ENCODE data around the gene CACNG3. TPM values are rescaled to one million over a fixed set of nuclear protein-coding genes. Genes with fewer than 3 reads are reported as not detected.

Gene CACNG3
- total and polyA plus RNA-seq, 2 of the 4 experiments (the other 2 are of a cell fraction): not detected

GRCh38 chr16:24232936-24233335 is 23.2 kb upstream of the CACNG3 start:
- DNase-seq (no peak), ATAC-seq (ENCODE audit: low read depth) (no peak)
- in situ Hi-C loops (cut with MboI; ENCODE audit: low sequenced_read_pairs): no loop called here
- TF ChIP-seq FOS (IDR thresholded peaks at IDR 0.05; ENCODE audit: low read depth, low read length) (no peak), CTCF (conservative IDR thresholded peaks at IDR 0.05; ENCODE audit: low read depth, low read length) (no peak), RAD21 (IDR thresholded peaks at IDR 0.05; ENCODE audit: low read length) (no peak), POLR2A (IDR thresholded peaks at IDR 0.05; ENCODE audit: low read depth, low read length) (no peak)
- TF ChIP-seq, protein P1, sequence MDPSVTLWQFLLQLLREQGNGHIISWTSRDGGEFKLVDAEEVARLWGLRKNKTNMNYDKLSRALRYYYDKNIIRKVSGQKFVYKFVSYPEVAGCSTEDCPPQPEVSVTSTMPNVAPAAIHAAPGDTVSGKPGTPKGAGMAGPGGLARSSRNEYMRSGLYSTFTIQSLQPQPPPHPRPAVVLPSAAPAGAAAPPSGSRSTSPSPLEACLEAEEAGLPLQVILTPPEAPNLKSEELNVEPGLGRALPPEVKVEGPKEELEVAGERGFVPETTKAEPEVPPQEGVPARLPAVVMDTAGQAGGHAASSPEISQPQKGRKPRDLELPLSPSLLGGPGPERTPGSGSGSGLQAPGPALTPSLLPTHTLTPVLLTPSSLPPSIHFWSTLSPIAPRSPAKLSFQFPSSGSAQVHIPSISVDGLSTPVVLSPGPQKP (IDR thresholded peaks at IDR 0.05; ENCODE audit: borderline replicate concordance, low read depth, low read length): no peak
- no CpG with 5 or more reads among the region's 2 CpGs for WGBS, 2 experiments (ENCODE audit: extremely low coverage in 2 of 2, insufficient read length in 1 of 2)
- Histone ChIP-seq H4K91ac (ENCODE audit: insufficient read depth, low read depth, low read length) (no peak overlapping the region), H3K4me2 (ENCODE audit: low read depth, low read length) (no peak overlapping the region), H3K79me1 (ENCODE audit: low read depth in 1 of 2, low read length in 2 of 2) (no peaks in the 10 kb centered on the region), H3K27me3 (ENCODE audit: control insufficient read depth, insufficient read depth, low read length) (no peaks in the 10 kb centered on the region), H2BK120ac (ENCODE audit: low read depth, low read length) (no peak overlapping the region), H3K9me3 (ENCODE audit: control insufficient read depth, insufficient read depth, low read length) (peaks cover 2% of the 10 kb centered on the region; the same call in 1 of the 2 replicates), H2BK5ac (ENCODE audit: low read depth, low read length, poor library complexity, severe bottlenecking) (no peak overlapping the region), H2AK9ac (replicated peaks; ENCODE audit: low read depth, low read length, poor library complexity) (no peak overlapping the region), H3K27ac (ENCODE audit: insufficient read depth, low read length) (no peak overlapping the region), H3K23ac (ENCODE audit: low read depth, low read length) (no peak overlapping the region), H3K9ac (ENCODE audit: low read depth, low read length) (no peak overlapping the region), H3K18ac (ENCODE audit: low read depth, low read length) (no peak overlapping the region), H4K5ac (ENCODE audit: low read depth, low read length) (no peak overlapping the region), H2BK15ac (ENCODE audit: low read depth, low read length) (no peak overlapping the region), H4K20me1 (ENCODE audit: insufficient read depth, low read length) (no peaks in the 10 kb centered on the region), H3K36me3 (ENCODE audit: control insufficient read depth, insufficient read depth, low read length) (no peaks in the 10 kb centered on the region), H4K8ac (ENCODE audit: low read depth in 2 of 2, low read length in 2 of 2) (no peak overlapping the region), H3K9me1 (ENCODE audit: insufficient read depth, low read length) (no peaks in the 10 kb centered on the region), H3K56ac (ENCODE audit: extremely low read depth, insufficient read depth, low read length) (no peak overlapping the region), H3K14ac (replicated peaks; ENCODE audit: low read depth, low read length) (no peak overlapping the region), H3K4me3 (ENCODE audit: insufficient read depth, low read depth, low read length) (no peak overlapping the region), H3K4ac (ENCODE audit: low read depth, low read length) (no peak overlapping the region), H2BK20ac (ENCODE audit: low read depth, low read length) (no peak overlapping the region), H2AFZ (replicated peaks; ENCODE audit: low read length, poor library complexity) (no peak overlapping the region), H2AK5ac (ENCODE audit: low read depth, low read length) (no peak overlapping the region), H3K4me1 (ENCODE audit: control insufficient read depth, insufficient read depth, low read length) (no peaks in the 10 kb centered on the region)
- POLR2A ChIA-PET (ENCODE audit: unreplicated experiment): no interaction called here
- intact Hi-C loops (cut with micrococcal nuclease): no loop called here
- dilution Hi-C loops (cut with HindIII; ENCODE audit: low sequenced_read_pairs, unreplicated experiment): no loop called here
- CTCF ChIA-PET: no interaction called here
- BruUV-seq (replicated peaks): no TSS peak
